B cell (primary cell): ENCODE measurements around the gene CETN3. TPM values are rescaled to one million over a fixed set of nuclear protein-coding genes. Genes with fewer than 3 reads are reported as not detected.

Experiments
- ATAC-seq: fragments of 200-7000 bp; cut with Tn5 transposase; one replicate; pipeline ENCODE4 v1.10.0; 2021; ENCODE audit warnings: low read depth, mild to moderate bottlenecking, moderate number of reproducible peaks, moderate library complexity
- CTCF ChIA-PET: fragments of 350-600 bp; sonication (Branson Sonifier 250); formaldehyde crosslinking; loops from one replicate; lab custom pipeline; 2021; ENCODE audit warnings: antibody characterized with exemption, inconsistent platforms; lab: Charles Lee
- POLR2A ChIA-PET: fragments of 350-600 bp; sonication (Branson Sonifier 250); formaldehyde crosslinking; loops from one replicate; lab custom pipeline; 2021; ENCODE audit warnings: antibody characterized with exemption; lab: Charles Lee
- DNase-seq: peaks from one replicate; pipeline ENCODE4 v3.0.0; 2013
- H2AFZ ChIP-seq: 2 replicates; pipeline ENCODE4 v1.6.1; 2012; ENCODE audit warnings: mild to moderate bottlenecking, low read depth, low read length; ENCODE audit not compliant: insufficient read depth, poor library complexity, severe bottlenecking
- H3K27ac ChIP-seq, 2 donors: 1 replicate in 1 of 2; 2 replicates in 1 of 2; pipeline ENCODE4 v1.5.1; 2012 to 2013; ENCODE audit warnings: low read length in 2 of 2, mild to moderate bottlenecking in 2 of 2, moderate library complexity in 1 of 2
- H3K27me3 ChIP-seq, 4 experiments: fragments of 200-600 bp in 1 of 4; sonication (generic) in 1 of 4; replicated peaks in 1 of 4; 1 replicate in 2 of 4; 2 replicates in 2 of 4; pipeline versions ENCODE4 v1.6.1 to v1.7.0; 2013 to 2016; ENCODE audit warnings: low read length in 3 of 4, mild to moderate bottlenecking in 2 of 4, mixed read lengths in 1 of 4, moderate library complexity in 1 of 4; ENCODE audit not compliant: insufficient read depth in 4 of 4, control insufficient read depth in 3 of 4; ENCODE audit errors: control extremely low read depth in 1 of 4
- H3K36me3 ChIP-seq, 2 experiments: replicated peaks in 1 of 2; 1 replicate in 1 of 2; 2 replicates in 1 of 2; pipeline versions ENCODE4 v1.6.1 to v1.7.1; 2013; ENCODE audit warnings: low read length in 1 of 2; ENCODE audit not compliant: insufficient read depth in 2 of 2, control insufficient read depth in 1 of 2; ENCODE audit errors: control extremely low read depth in 1 of 2, extremely low read depth in 1 of 2
- H3K4me1 ChIP-seq, 2 donors: fragments of 200-600 bp in 1 of 2; sonication (generic) in 1 of 2; 1 replicate in 1 of 2; 2 replicates in 1 of 2; pipeline versions ENCODE4 v1.5.1 to v1.6.1; 2013 to 2017; ENCODE audit warnings: low read length in 2 of 2; ENCODE audit not compliant: control insufficient read depth in 2 of 2, insufficient read depth in 2 of 2
- H3K4me2 ChIP-seq: replicated peaks from 2 replicates; pipeline ENCODE3; 2012; ENCODE audit warnings: mild to moderate bottlenecking, low read depth, low read length; ENCODE audit not compliant: poor library complexity, severe bottlenecking
- H3K4me3 ChIP-seq, 5 experiments: fragments of 200-600 bp in 1 of 5; sonication (generic) in 1 of 5; 1 replicate in 3 of 5; 2 replicates in 2 of 5; pipeline versions ENCODE4 v1.5.1 to v1.7.0; 2011 to 2016; ENCODE audit warnings: low read length in 4 of 5, mild to moderate bottlenecking in 4 of 5, low read depth in 2 of 5, control low read depth in 1 of 5, moderate library complexity in 1 of 5; ENCODE audit not compliant: insufficient read depth in 1 of 5; ENCODE audit errors: control extremely low read depth in 1 of 5, extremely low read depth in 1 of 5
- H3K79me2 ChIP-seq: fragments of 200-600 bp; sonication (generic); one replicate; pipeline ENCODE4 v1.6.0; 2016; ENCODE audit warnings: low read length; ENCODE audit not compliant: control insufficient read depth, insufficient read depth
- H3K9ac ChIP-seq: fragments of 200-600 bp; sonication (generic); 2 replicates; pipeline ENCODE4 v1.6.1; 2017; ENCODE audit warnings: mild to moderate bottlenecking, low read length, moderate library complexity
- H3K9me3 ChIP-seq, 3 donors: one replicate each; pipeline versions ENCODE4 v1.6.1 to v1.7.1; 2013; ENCODE audit warnings: low read length in 2 of 3; ENCODE audit not compliant: control insufficient read depth in 2 of 3, insufficient read depth in 1 of 3; ENCODE audit errors: control extremely low read depth in 1 of 3
- H4K20me1 ChIP-seq: 2 replicates; pipeline ENCODE4 v1.6.0; 2012; ENCODE audit warnings: mild to moderate bottlenecking, low read length; ENCODE audit not compliant: insufficient read depth, control insufficient read depth, poor library complexity, severe bottlenecking
- H3K27ac Mint-ChIP-seq: one replicate; pipeline ENCODE4 v1.8.0; 2021; ENCODE audit warnings: mixed read lengths
- H3K27me3 Mint-ChIP-seq: one replicate; pipeline ENCODE4 v1.8.0; 2021; ENCODE audit warnings: mixed read lengths
- H3K4me1 Mint-ChIP-seq: one replicate; pipeline ENCODE4 v1.8.0; 2021; ENCODE audit warnings: mixed read lengths
- H3K4me3 Mint-ChIP-seq: one replicate; pipeline ENCODE4 v1.8.0; 2021; ENCODE audit warnings: mixed read lengths
- H3K9me3 Mint-ChIP-seq: one replicate; pipeline ENCODE4 v1.8.0; 2022; ENCODE audit warnings: mixed read lengths; ENCODE audit not compliant: insufficient read depth
- CTCF ChIP-seq: fragments of 200-600 bp; IDR thresholded peaks from one replicate; pipeline ENCODE4 v1.8.0; 2022; ENCODE audit warnings: antibody characterized with exemption, mild to moderate bottlenecking
- EZH2 ChIP-seq: IDR thresholded peaks from 2 replicates; pipeline ENCODE4 v1.6.1; 2012; ENCODE audit warnings: borderline replicate concordance, low read depth, mild to moderate bottlenecking, moderate library complexity, low read length; ENCODE audit not compliant: insufficient read depth, poor library complexity, severe bottlenecking
- WGBS: methylation state at CpG from one replicate; pipeline ENCODE4 v1.1.5; 2013; ENCODE audit warnings: missing lambda C conversion rate; ENCODE audit not compliant: insufficient coverage; 5-methylcytosine and 5-hydroxymethylcytosine counted together
- intact Hi-C: fragments of 100-400 bp; cut with micrococcal nuclease; formaldehyde crosslinking; loops from one replicate; pipeline ENCODE4 v1.10.0; 2022
- polyA plus RNA-seq: library from polyadenylated mRNA; depleted of rRNA; stranded (reverse); fragments of >200 nt; gene quantifications from 2 replicates; pipeline ENCODE4 v1.2.3, GENCODE V29; 2012
- total RNA-seq, 2 donors: library from RNA; stranded (reverse); fragments of 120-200 nt in 1 of 2; gene quantifications; 1 replicate in 1 of 2; 2 replicates in 1 of 2; pipeline versions ENCODE4 v1.2.3 to v1.2.4, GENCODE V29; 2013 to 2022

Gene CETN3
- total and polyA plus RNA-seq, 2 donors (not counting 1 experiment from before 2014, with no cell fraction given): 1.5 to 18.0 TPM

GRCh38 chr5:90342576-90342975, 67.0 kb downstream of the CETN3 start:
- H3K27ac ChIP-seq: no peak overlapping the region
- no peak overlapping the region for H3K4me3 ChIP-seq
- no peaks in the 10 kb centered on the region for H3K9me3 ChIP-seq
- no peaks in the 10 kb centered on the region for H3K79me2 ChIP-seq
- no peaks in the 10 kb centered on the region for H4K20me1 ChIP-seq
- H3K4me2 ChIP-seq: no peak overlapping the region
- H3K4me3 Mint-ChIP-seq: no peak overlapping the region
- ChIA-PET POLR2A (no interaction called here), CTCF (no interaction called here)
- ATAC-seq (no peak), DNase-seq (no peak)
- intact Hi-C loops: no loop called here
- H3K4me1 Mint-ChIP-seq: peaks cover 2% of the 10 kb centered on the region
- H3K9me3 Mint-ChIP-seq: no peaks in the 10 kb centered on the region
- no peak overlapping the region for H3K27ac Mint-ChIP-seq
- H3K4me1 ChIP-seq: no peaks in the 10 kb centered on the region
- 80% methylated on average over 1 of the region's 6 CpGs for WGBS
- no peaks in the 10 kb centered on the region for H3K36me3 ChIP-seq
- H3K9ac ChIP-seq: no peak overlapping the region
- H3K27me3 ChIP-seq: peaks cover 0 to 3% (median 0%) of the 10 kb centered on the region in 4 experiments
- TF ChIP-seq CTCF (no peak), EZH2 (no peak)
- no peak overlapping the region for H2AFZ ChIP-seq
- peaks cover 28% of the 10 kb centered on the region for H3K27me3 Mint-ChIP-seq

Other genes starting within 250 kb of the CETN3 start
- gene MBLAC2, start 65.0 kb upstream of the CETN3 start, total RNA-seq: 11.5 and 13.3 TPM in 2 replicates
- gene MBLAC2, start 65.0 kb upstream of the CETN3 start, polyA plus RNA-seq: 2.9 and 3.8 TPM in 2 replicates
- 2.0 and 2.3 TPM in 2 replicates for gene POLR3G, start 65.1 kb upstream of the CETN3 start, total RNA-seq
- 0.52 and 0.76 TPM in 2 replicates for gene POLR3G, start 65.1 kb upstream of the CETN3 start, polyA plus RNA-seq
- 23.7 and 25.2 TPM in 2 replicates for gene LYSMD3, start 119.8 kb upstream of the CETN3 start, total RNA-seq
- 6.0 and 14.4 TPM in 2 replicates for gene LYSMD3, start 119.8 kb upstream of the CETN3 start, polyA plus RNA-seq
- 0.10 TPM in 1 of 2 replicates, not detected in the other for gene ADGRV1, start 149.0 kb upstream of the CETN3 start, total RNA-seq
- gene ADGRV1, start 149.0 kb upstream of the CETN3 start, polyA plus RNA-seq: 0.07 TPM in 1 of 2 replicates, not detected in the other